Hematopoietic multipotent progenitor cell (in vitro differentiated cells): ENCODE results near the gene SPATA46. TPM values are rescaled to one million over a fixed set of nuclear protein-coding genes. Genes with fewer than 3 reads are reported as not detected.
"Not testable (repeated sequence)": the region's sequence is repeated elsewhere in the genome, so short reads cannot be mapped to it uniquely, and the experiment has no call there.

ENCODE experiments used
- DNase-seq, 3 donors: peaks; one replicate each; pipeline ENCODE4 v3.0.0-alpha.2; 2011 to 2015; ENCODE audit warnings: low read depth in 2 of 3, low spot score in 2 of 3
- total RNA-seq: library from RNA; depleted of rRNA; stranded (reverse); fragments of >200 nt; gene quantifications from one replicate; pipeline ENCODE4 v1.2.3, GENCODE V29; 2012

SPATA46 gene
- total RNA-seq: not detected

DNA sequence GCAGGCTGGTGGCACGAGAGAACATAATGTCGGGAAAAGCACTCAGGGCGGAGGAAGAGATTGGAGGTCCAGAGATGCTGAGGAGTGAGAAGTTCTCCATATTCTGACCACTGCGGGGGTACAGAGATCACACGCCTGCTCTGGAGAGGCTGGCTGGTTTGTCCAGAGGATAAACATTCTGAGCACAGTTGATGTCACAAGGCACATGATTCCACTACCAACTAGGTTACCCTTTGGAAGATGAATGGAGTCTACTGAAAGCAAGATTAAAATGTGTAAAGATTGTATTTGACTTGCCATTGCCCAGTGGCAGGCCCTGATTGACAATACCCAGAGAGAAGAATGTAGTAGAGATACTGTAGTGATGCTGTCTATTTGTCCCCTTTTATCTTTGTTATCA, at the start of gene SPATA46:
Gene SPATA46, minus strand, starts transcription at position 164 of the 400 bp plus-strand sequence. Its CDS starts 64 bp downstream, at position 100.
- no peak for DNase-seq

DNA sequence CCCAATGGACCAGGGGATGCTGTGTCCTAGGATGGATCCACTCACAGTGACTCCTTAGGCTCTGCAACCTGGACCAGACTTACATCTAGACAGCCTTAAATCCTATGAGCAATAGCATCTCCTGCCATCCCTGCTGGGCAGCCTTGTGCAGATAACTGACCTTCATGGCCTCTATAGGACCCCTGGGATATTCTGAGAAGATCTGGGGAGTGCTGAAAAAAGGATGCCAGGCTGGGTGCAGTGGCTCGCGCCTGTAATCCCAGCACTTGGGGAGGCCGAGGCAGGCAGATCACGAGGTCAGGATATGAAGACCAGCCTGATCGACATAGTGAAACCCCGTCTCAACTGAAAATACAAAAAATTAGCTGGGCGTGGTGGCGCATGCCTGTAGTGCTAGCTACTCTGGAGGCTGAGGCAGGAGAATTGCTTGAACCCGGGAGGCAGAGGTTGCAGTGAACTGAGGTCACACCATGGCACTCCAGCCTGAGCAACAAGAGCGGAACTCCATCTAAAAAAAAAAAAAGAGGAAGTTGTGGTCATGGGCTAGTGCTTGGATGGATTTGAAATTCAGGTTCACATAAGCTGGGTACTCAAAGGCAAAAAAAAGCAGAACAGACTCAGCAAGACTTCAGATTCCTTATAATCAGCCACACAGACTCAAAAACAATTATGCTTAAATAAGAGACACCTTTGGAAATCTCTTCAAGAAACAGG, 46.2 kb upstream of the SPATA46 start:
- DNase-seq: peak in 2 of 3 donors; percentile 66 to 92

DNA sequence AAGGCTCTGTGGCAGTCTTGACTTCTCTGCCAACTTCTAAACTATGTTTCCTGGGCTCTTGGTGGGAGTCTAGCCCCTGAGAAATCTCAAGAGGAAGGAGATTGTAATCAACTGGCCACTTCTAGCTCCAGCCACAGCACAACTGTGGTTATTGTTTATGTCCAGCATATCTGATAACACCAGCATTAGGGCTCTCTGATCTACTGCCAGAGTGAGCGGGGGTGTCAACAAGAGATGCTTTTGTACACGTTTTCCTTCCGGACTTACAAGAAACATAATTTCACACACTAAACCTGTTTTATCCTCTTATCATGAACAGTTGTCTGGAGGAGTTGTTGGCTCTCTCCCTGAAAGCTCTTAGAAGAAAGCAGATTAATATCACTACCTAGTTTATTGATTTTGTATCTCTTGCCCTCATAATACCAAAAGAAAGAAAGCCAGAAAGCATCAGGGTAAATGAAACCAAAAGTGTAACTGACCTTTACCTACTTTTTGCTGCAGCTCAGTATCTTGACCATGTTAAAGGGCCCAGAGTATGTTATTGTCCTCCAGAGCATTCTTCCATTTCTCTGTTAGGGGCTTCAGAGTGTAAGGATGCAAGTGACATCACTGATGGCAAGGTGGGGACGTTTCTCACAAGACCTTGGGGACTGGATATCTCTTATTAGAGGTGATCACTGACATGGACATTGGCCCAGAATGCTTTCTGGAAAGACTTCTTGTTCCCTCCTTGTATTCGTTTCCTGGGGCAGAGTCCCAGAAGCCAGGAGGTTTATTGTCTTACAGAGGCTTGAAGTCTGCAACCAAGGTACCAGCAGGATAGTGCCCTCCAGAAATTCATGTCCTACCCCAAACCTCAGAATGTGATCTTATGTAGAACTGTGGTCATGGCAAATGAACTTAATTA, 44.9 kb upstream of the SPATA46 start:
- no peak for DNase-seq

DNA sequence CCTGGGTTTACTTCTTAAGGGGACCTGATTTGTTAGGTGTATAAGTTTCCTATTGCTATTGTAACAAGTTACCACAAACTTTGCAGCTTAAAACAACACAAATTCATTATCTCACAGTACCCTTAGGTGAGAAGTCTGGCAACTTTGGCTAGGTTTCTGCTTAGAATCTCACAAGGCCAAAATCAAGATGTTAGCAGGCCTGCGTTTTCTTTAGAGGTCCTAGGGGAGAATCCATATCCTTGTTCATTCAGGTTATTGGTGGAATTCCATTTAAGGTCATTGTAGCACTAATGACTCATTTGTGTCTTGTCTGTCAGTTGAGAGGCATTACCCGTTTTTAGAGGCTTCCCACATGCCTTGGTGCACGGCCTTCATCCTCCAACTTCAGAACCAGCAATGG, 43.5 kb upstream of the SPATA46 start:
- no peak for DNase-seq

DNA sequence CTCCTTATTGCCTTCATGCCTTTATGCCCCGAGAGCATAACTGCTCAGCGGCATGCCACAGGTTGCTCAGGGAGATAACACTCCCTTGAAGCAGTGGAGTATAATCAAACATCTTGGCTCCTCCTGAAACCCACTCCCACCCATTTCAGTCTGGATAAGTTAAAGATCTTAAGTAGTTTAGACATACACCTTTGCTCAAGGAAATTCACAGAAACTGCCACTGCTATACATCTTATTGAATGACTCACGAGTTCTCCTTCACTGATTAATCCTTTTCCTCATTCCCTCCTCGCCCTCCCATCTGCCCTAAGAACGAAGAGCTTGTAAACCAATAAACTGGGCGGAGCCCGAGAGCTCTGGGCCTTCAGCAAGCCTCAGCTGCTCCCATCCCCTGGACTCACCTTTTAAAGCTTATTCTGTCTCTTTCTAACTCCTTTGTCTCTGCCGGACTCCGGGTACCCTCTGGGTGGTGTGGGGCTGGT, 42.8 kb upstream of the SPATA46 start:
- not testable (repeated sequence) for DNase-seq

GRCh38 chr1:162418584-162418983, 41.9 kb upstream of the SPATA46 start:
- not testable (repeated sequence) for DNase-seq

DNA sequence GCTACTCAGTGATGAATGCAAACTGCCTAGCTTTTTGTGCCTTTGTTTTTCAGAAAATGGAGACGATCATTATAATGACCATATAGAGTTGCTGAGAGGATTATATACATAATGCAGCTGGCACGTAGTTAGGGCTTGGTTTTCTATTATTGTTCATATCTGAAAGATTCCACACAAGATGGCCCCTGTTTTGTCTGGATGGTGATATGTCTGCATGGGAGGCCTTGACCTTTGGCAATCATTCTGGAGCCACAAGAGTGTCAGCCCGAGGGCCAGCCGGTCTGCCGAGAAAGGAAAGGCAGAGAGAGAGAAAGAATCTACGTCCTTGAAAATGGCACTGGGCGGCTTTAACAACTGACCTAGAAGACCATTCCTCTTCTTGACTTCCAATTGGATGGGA, 41.0 kb upstream of the SPATA46 start:
- DNase-seq: no peak

- DNase-seq: no peak
These were observed 40.3 kb upstream of the SPATA46 start for GRCh38 chr1:162416909-162417308.

DNA sequence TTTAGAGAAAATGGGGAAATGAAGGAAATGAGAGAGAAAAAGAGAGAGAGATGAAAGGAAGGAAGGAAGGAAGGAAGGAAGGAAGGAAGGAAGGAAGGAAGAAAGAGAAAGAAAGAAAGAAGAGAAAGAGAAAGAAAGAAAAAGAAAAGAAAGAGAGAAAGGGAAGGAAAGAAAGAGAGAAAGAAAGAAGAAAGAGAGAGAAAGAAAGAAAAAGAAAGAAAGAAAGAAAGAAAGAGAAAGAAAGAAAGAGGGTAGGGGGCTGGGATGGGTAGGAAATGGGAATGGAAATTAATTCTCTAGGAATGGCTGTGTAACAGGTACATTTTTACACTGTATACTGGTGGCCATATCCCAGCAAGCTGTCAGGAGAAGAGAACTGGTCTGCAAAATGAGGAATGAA, 39.6 kb upstream of the SPATA46 start:
- DNase-seq: no peak

- no peak for DNase-seq
These were observed 35.3 kb upstream of the SPATA46 start, which contains the start of gene SH2D1B for GRCh38 chr1:162412002-162412401. TSS of gene SH2D1B (minus strand) at chr1:162412136. CDS start at chr1:162412016, 120 bp downstream.

- DNase-seq: no peak
These were observed 30.9 kb upstream of the SPATA46 start for GRCh38 chr1:162407539-162407938.

DNA sequence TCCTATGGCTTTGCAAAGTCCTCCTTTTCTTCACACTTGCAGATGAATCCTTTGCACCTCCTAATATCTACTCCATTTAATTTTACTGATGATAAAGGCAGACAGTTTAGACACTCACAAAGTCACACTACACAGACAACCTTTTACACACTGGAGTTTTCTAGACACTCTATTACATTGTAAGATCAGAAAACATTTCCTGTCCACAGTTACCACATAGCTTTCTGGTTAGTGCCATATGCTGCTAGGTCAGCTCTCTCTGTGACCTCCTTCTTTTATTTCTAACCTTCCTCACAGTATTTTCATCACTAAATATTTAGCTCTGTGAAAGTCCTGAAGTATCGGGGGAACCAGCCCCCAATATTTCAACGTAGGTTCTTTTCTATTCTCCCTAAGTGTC, 30.2 kb upstream of the SPATA46 start:
- no peak for DNase-seq

DNA sequence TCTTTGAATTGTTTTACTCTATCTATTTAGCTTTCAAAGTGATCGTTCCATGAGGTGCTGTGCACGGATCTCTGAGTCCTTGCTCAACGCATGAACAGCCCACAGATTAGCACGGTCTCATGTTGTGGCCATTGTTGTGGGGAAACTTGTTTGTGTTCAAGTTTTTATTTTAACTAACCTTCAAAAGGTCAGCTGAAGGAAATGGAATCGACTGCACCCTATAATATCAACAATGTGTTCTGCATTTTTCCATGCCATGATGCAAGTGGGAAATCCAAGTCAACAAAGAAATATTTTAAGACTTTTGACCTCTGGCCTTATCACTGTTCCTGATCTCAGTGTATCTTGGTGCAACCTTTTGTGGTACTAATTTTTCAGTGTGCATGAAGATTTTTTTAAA, 29.1 kb upstream of the SPATA46 start:
- no peak for DNase-seq

- no peak for DNase-seq
These were observed 28.0 kb upstream of the SPATA46 start for GRCh38 chr1:162404550-162405160.

DNA sequence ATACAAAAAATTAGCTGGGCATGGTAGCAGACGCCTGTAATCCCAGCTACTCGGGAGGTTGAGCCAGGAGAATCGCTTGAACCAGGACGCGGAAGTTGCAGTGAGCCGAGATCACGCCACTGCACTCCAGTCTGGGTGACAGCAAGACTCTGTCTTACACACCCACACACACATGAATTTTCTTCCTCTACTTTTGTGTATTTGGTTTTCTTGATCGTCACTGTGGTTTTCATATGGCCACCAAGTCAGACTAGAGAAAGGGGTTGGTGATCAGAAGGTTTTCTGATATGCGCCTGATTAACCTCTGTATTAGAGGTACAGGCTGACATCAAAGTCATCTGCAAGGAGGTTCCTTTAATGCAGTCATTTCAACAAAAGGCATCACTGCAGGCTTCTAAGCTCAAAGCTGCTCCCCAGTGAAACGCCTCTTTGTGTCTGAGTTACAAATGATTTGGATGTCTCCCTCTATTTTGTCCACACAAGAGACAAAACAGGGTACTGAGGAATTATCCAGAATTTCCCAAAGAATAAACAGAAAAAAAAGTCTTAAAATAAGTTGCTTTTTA, 24.2 kb upstream of the SPATA46 start:
- DNase-seq: no peak

DNA sequence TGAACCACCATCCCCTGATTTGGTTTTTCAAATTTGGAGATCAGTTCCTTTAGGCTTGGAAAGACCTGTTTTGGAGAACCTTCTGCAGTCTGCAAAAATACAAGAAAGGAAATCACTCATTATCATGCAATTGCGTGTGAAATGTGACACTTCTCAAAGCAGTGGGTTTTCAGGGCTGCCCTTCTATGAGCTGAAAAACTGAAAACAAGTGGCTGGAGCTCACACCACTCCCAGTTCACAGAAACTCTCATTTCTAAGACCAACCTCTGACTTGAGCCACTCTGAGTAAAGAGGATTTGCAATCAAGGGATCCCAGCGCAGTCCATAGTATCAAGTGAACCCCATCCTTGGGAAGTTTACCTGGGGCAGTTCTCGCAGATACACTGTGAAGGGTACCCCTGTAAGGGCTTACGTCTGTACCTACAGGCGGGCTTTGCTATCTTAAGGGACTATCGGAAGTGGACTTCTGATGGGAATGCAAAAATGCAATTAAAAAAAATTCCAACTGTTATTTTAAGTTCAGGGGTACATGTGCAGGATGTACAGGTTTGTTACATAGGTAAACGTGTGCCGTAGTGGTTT, 22.4 kb upstream of the SPATA46 start:
- DNase-seq: no peak

- no peak for DNase-seq
These were observed 21.4 kb upstream of the SPATA46 start for GRCh38 chr1:162397943-162398560.

- DNase-seq: no peak
These were observed 20.4 kb upstream of the SPATA46 start for GRCh38 chr1:162397039-162397448.

GRCh38 chr1:162396201-162396906, 19.7 kb upstream of the SPATA46 start:
- no peak for DNase-seq
